Kidney epithelial cell (primary cell): ENCODE results near the gene LEUTX. TPM values are rescaled to one million over a fixed set of nuclear protein-coding genes. Genes with fewer than 3 reads are reported as not detected.

Source experiments
- DNase-seq: peaks from one replicate; pipeline ENCODE4 v3.0.0-alpha.2; 2010; ENCODE audit warnings: low read depth
- H3K27me3 ChIP-seq: 2 replicates; pipeline ENCODE4 v1.6.0; 2011; ENCODE audit warnings: low read length; ENCODE audit not compliant: control insufficient read depth, insufficient read depth
- H3K36me3 ChIP-seq: 2 replicates; pipeline ENCODE4 v1.5.1; 2011; ENCODE audit warnings: low read length; ENCODE audit not compliant: control insufficient read depth, insufficient read depth
- H3K4me3 ChIP-seq: 2 replicates; pipeline ENCODE4 v1.5.1; 2011; ENCODE audit warnings: low read depth, mild to moderate bottlenecking, control low read depth, low read length
- total RNA-seq: library from RNA; depleted of rRNA; stranded (reverse); fragments of >200 nt; gene quantifications from 2 replicates; pipeline ENCODE4 v1.2.3, GENCODE V29; 2015
- TF ChIP-seq, protein P1 (sequence below): IDR thresholded peaks from 2 replicates; pipeline ENCODE4 v1.5.1; 2011; ENCODE audit warnings: mild to moderate bottlenecking, moderate library complexity, low read length, control low read depth, inconsistent platforms; ENCODE audit not compliant: insufficient read depth, poor library complexity, severe bottlenecking

Gene LEUTX
- total RNA-seq, 1 donor from 2014 or later = not detected

DNA sequence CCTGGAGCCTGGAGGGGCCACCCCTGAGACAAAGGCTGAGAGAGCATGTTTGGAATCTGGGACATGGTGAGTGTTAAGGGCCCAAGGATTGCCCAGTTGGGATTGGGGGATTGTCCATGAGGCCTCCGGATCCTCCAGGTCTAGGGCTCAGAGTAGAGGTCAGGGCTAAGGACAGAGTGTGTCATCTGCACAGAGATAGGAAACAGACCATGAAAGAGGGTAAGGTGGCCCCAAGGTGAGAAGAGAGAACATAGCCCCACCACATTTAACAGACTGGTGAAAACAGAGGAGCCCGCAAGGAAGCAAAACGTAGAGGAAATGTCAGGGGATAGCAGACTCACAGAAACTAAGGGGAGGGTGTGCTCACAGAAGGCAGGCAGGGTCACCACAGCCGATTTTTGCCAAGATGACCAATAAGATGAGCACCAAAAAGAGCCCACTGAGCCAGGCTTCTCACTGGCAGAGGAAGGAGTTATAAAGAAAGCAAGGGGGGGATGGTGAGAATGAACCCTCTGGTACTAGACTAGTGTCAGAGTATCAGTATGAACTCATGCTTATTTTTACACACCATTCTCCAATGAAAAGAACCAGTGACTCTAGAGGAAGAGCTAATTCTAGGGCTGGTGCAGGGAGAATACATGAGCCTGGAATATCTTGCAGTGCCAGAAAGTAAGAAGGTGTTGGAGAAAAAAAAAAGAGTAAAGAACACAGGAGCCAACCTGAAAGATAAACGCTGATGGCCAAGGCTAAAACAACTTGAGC lies 37.8 kb downstream of the LEUTX start:
- TF ChIP-seq, protein P1, sequence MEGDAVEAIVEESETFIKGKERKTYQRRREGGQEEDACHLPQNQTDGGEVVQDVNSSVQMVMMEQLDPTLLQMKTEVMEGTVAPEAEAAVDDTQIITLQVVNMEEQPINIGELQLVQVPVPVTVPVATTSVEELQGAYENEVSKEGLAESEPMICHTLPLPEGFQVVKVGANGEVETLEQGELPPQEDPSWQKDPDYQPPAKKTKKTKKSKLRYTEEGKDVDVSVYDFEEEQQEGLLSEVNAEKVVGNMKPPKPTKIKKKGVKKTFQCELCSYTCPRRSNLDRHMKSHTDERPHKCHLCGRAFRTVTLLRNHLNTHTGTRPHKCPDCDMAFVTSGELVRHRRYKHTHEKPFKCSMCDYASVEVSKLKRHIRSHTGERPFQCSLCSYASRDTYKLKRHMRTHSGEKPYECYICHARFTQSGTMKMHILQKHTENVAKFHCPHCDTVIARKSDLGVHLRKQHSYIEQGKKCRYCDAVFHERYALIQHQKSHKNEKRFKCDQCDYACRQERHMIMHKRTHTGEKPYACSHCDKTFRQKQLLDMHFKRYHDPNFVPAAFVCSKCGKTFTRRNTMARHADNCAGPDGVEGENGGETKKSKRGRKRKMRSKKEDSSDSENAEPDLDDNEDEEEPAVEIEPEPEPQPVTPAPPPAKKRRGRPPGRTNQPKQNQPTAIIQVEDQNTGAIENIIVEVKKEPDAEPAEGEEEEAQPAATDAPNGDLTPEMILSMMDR = no peak
- Histone ChIP-seq H3K36me3 (no peaks in the 10 kb centered on the region), H3K4me3 (no peak overlapping the region), H3K27me3 (no peaks in the 10 kb centered on the region)
- no peak for DNase-seq

DNA sequence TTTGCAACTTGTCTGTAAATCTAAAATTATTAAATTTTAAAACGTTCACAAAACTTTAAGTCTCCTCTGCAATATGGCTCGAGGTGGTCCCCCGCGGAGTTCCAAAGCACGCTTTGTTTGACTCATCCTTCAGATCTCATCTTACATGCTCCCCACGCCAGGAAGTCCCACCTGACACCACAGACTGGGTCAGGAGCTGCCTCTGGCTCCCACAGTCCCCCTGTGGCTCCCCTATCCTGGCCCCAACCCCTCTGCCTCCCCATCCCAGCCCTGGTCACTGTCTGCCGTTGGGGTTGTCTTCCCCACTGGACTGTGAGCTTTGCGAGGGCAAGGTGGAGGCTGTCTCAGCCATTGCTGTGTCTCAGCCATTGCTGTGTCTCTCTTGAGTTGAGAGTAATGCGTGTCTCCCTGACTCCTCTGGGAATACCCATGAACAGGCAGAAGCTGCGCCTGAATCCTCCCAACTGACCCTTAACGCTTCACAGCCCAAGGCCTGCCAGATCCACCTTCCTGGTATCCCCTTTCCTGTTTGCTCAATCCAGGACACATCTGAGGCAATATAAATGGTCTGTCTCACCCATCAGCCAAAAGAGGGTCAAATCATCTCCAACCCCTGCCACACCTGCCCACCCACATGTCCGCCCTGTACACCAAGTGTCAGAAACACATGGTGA lies 39.4 kb downstream of the LEUTX start:
- H3K4me3 ChIP-seq = no peak overlapping the region
- no peak for DNase-seq
- no peaks in the 10 kb centered on the region for H3K27me3 ChIP-seq
- no peaks in the 10 kb centered on the region for H3K36me3 ChIP-seq
- TF ChIP-seq, protein P1 = no peak

DNA sequence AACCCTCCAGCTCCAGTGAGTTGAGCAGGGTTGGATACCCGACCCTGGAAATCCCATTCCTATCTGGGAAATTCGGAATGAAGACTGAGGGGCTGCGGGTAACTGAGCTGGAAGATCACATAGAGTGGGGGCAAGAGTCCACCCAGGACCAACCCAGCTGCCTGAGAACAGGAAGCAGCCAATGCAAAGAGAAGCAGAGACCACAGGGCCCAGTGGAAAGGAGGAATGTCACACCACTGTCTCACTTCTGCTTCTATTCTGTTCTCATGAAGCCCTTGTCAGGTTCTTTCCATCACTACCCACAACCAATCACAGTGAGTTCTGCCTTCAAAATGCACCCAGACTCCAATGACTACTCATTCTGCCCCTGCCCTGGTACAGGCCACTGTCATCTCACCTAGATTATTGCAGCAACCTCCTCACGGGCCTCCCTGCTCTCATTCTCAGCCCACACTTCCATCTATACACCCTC lies 40.0 kb downstream of the LEUTX start:
- TF ChIP-seq, protein P1 = no peak

DNA sequence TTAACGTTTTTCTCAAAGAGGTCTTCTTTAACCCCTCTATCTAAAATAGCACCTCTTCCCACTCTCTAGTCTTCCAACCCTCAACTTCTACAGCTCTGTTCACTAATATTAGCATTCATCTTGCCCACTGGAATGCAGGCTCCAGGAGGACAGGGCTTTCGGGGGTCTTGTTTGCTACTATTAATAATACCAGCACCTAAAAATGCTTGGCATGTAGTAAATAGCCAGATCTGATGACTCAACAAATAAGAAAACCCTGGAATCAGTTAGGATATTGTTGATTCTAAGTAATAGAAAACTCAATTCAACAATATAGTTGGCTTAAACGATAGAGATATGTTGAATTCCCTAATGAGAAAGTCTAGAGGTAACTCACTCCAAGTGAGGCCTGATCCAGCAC lies 41.1 kb downstream of the LEUTX start:
- Histone ChIP-seq H3K36me3 (no peaks in the 10 kb centered on the region), H3K27me3 (no peaks in the 10 kb centered on the region), H3K4me3 (no peak overlapping the region)
- no peak for DNase-seq
- TF ChIP-seq, protein P1 = no peak

More for the DNA sequence above, 40.0 kb downstream of the LEUTX start:
- Histone ChIP-seq H3K4me3 (no peak overlapping the region), H3K27me3 (no peaks in the 10 kb centered on the region), H3K36me3 (no peaks in the 10 kb centered on the region)
- DNase-seq = no peak

DNA sequence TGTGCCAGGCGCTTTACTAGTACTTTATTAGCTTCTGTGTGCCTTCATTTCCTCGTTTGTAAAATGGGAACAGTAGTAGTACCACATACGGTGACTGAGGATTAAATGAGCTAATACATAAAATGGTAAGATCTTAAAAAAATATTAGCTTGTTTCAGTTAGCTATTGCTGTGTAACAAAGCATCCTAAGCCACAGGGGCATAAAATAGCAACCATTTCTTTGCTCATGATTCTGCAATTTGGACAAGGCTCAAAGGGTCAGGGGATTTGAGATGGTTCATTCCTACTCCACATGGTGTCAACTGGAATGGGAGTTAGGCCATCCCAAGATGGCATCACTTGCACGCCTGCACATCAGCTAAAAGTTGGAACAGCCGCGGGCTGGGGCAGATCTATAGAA lies 42.0 kb downstream of the LEUTX start:
- no peaks in the 10 kb centered on the region for H3K36me3 ChIP-seq
- no peak for DNase-seq
- H3K27me3 ChIP-seq = no peaks in the 10 kb centered on the region
- TF ChIP-seq, protein P1 = no peak
- no peak overlapping the region for H3K4me3 ChIP-seq
